ENCODE results near the gene B3GALT6.

B3GALT6 gene

DNA sequence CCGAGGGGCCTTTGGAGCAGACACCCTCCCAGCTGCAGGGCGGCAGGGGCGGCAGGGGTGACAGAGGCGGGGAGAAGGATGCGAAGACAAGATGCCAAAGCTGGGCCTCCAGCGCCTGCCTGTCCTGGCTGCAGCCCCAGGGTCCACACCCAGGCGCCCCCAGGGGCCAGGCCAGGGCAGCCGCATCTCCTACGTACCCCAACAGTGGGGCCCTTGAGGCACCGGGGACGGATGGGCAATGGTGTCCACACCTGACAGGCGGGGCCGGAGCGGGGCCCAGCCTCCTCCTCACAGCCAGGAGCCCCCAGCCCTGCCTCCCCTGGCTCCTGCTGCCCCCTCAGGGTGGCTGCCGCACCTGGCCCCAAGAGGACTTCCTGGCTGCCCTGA lies 7.2 kb downstream of the B3GALT6 start:
- TF ChIP-seq, protein P1, sequence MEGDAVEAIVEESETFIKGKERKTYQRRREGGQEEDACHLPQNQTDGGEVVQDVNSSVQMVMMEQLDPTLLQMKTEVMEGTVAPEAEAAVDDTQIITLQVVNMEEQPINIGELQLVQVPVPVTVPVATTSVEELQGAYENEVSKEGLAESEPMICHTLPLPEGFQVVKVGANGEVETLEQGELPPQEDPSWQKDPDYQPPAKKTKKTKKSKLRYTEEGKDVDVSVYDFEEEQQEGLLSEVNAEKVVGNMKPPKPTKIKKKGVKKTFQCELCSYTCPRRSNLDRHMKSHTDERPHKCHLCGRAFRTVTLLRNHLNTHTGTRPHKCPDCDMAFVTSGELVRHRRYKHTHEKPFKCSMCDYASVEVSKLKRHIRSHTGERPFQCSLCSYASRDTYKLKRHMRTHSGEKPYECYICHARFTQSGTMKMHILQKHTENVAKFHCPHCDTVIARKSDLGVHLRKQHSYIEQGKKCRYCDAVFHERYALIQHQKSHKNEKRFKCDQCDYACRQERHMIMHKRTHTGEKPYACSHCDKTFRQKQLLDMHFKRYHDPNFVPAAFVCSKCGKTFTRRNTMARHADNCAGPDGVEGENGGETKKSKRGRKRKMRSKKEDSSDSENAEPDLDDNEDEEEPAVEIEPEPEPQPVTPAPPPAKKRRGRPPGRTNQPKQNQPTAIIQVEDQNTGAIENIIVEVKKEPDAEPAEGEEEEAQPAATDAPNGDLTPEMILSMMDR (IDR thresholded peaks at IDR 0.05), result no peak
- no peak for DNase-seq (ENCODE audit: low spot score)
- H3K27ac ChIP-seq, result no peak overlapping the region
- H3K4me3 ChIP-seq, result no peak overlapping the region

- TF ChIP-seq, protein P1 (IDR thresholded peaks at IDR 0.05), result no peak
- Histone ChIP-seq H3K4me3 (no peak overlapping the region), H3K27ac (no peak overlapping the region)
- DNase-seq (ENCODE audit: low spot score), result no peak
Measured at GRCh38 chr1:1239614-1240347, 7.7 kb downstream of the B3GALT6 start.

GRCh38 chr1:1240348-1240732 lies 8.3 kb downstream of the B3GALT6 start:
- no peak overlapping the region for H3K4me3 ChIP-seq
- no peak for DNase-seq (ENCODE audit: low spot score)
- TF ChIP-seq, protein P1 (IDR thresholded peaks at IDR 0.05), result no peak
- no peak overlapping the region for H3K27ac ChIP-seq

- Histone ChIP-seq H3K27ac (no peak overlapping the region), H3K4me3 (no peak overlapping the region)
- no peak for DNase-seq (ENCODE audit: low spot score)
- TF ChIP-seq, protein P1 (IDR thresholded peaks at IDR 0.05), result no peak
Measured at GRCh38 chr1:1240822-1241587, 9.0 kb downstream of the B3GALT6 start.

DNA sequence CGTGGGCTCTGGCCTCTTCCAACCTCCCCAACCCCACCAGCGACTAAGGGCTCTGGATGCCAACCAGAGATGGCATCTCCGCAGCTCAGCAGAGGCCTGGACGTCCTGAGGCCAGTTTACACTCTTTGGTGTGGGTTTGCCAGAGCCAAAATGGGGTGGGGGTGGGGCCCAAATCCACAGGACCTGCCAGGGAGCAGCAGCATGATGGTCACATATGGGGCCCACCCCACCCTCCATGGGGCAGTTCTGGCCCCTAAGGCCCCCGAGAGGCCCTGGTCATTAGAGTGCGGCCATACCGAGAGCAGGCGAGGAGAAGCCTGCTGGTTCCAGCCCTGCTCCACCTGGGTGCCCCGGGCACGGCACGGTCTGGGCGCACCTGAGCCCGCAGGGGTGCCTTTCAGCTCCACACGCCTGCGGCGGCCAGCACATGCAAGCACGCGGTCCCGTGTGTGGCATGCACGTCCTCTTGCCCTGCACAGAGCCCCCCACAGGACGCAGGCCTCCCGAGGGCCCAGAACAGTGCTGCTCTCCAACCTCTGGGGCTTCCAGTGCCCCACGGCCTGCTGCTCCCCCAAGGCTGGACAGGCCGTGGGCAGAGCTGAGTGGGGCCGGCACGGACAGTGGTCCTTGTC lies 9.7 kb downstream of the B3GALT6 start:
- TF ChIP-seq, protein P1 (IDR thresholded peaks at IDR 0.05), result no peak
- Histone ChIP-seq H3K27ac (no peak overlapping the region), H3K4me3 (no peak overlapping the region)

GRCh38 chr1:1242461-1243265 lies 10.6 kb downstream of the B3GALT6 start:
- TF ChIP-seq, protein P1 (IDR thresholded peaks at IDR 0.05), result no peak
- no peak for DNase-seq (ENCODE audit: low spot score)
- Histone ChIP-seq H3K4me3 (no peak overlapping the region), H3K27ac (no peak overlapping the region)

More for the DNA sequence above, 9.7 kb downstream of the B3GALT6 start:
- DNase-seq (ENCODE audit: low spot score), result no peak

Measured in coronary artery (tissue), 2 donors.